ENCODE results near the gene ASIC4.

- no peak for TF ChIP-seq EZH2 (IDR thresholded peaks at IDR 0.05; ENCODE audit: low read length, unreplicated experiment)
- TF ChIP-seq CTCF (conservative IDR thresholded peaks at IDR 0.05; ENCODE audit: low read depth, low read length): no peak
Observed at GRCh38 chr2:219563271-219563928, 49.1 kb downstream of the ASIC4 start.

Measured in PC-3 (cell line).